ENCODE data around the gene TMC3. TPM values are rescaled to one million over a fixed set of nuclear protein-coding genes. Genes with fewer than 3 reads are reported as not detected.

Gene TMC3
- total RNA-seq, 6 experiments from 2014 or later: 0.11 TPM; not detected in 5

DNA sequence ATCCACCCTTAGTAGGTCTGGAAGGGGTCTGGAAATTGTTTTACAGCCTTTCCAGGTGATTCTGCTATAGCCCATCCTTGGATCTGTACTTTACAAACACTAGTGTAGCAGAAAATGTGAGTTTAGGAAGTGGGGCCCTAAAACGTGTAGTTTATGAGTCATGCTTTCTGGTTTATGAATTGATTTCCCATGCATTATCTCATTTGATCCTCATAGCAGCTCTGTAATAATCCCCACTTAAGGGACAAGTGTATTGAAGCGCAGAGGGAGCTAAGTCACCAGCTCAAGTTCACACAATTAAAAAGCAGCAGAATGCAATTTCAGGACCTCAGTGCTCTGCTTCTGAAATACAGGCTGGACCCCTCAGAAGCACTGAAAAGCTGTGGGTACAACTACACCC, 27.4 kb downstream of the TMC3 start:
- H3K4me3 ChIP-seq: no peak overlapping the region
- DNase-seq (no peak), ATAC-seq (no peak)
- 67% methylated on average over 2 of the region's 2 CpGs for WGBS (ENCODE audit: insufficient coverage, low coverage, low lambda C conversion rate, missing lambda C conversion rate)
- intact Hi-C loops (cut with DNase I): no loop called here
- H3K36me3 ChIP-seq: no peaks in the 10 kb centered on the region
- no peak for TF ChIP-seq POLR2A (IDR thresholded peaks at IDR 0.05)
- TF ChIP-seq, protein P1, sequence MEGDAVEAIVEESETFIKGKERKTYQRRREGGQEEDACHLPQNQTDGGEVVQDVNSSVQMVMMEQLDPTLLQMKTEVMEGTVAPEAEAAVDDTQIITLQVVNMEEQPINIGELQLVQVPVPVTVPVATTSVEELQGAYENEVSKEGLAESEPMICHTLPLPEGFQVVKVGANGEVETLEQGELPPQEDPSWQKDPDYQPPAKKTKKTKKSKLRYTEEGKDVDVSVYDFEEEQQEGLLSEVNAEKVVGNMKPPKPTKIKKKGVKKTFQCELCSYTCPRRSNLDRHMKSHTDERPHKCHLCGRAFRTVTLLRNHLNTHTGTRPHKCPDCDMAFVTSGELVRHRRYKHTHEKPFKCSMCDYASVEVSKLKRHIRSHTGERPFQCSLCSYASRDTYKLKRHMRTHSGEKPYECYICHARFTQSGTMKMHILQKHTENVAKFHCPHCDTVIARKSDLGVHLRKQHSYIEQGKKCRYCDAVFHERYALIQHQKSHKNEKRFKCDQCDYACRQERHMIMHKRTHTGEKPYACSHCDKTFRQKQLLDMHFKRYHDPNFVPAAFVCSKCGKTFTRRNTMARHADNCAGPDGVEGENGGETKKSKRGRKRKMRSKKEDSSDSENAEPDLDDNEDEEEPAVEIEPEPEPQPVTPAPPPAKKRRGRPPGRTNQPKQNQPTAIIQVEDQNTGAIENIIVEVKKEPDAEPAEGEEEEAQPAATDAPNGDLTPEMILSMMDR (IDR thresholded peaks at IDR 0.05): no peak
- H3K27me3 ChIP-seq: no peaks in the 10 kb centered on the region
- no peaks in the 10 kb centered on the region for H3K9me3 ChIP-seq
- no peaks in the 10 kb centered on the region for H3K4me1 ChIP-seq
- no peak overlapping the region for H3K27ac ChIP-seq

DNA sequence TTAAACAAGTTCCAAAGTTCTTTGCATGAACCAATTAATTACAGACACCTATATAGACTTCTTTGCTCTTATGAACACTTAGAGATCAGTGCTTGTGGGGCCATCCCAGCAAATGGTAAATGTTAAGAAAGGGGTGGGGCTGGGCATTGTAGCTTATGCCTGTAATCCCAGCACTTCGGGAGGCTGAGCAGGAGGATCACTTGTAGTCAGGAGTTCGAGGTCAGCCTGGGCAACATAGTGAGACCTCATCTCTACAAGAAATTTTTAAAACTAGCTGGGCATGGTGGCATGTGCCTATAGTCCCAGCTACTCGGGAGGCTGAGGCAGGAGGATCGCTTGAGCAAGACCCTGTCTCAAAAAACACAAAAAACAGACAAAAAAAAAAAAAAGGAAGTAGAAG, 30.6 kb downstream of the TMC3 start:
- WGBS (ENCODE audit: insufficient coverage, low coverage, low lambda C conversion rate, missing lambda C conversion rate): 73% methylated on average over 4 of the region's 4 CpGs
- TF ChIP-seq, protein P1 (IDR thresholded peaks at IDR 0.05): no peak
- TF ChIP-seq POLR2A (IDR thresholded peaks at IDR 0.05): no peak
- Histone ChIP-seq H3K4me1 (no peaks in the 10 kb centered on the region), H3K9me3 (no peaks in the 10 kb centered on the region), H3K27ac (no peak overlapping the region), H3K27me3 (no peaks in the 10 kb centered on the region), H3K36me3 (no peaks in the 10 kb centered on the region), H3K4me3 (no peak overlapping the region)
- intact Hi-C loops (cut with DNase I): no loop called here
- no peak for ATAC-seq
- DNase-seq: no peak

DNA sequence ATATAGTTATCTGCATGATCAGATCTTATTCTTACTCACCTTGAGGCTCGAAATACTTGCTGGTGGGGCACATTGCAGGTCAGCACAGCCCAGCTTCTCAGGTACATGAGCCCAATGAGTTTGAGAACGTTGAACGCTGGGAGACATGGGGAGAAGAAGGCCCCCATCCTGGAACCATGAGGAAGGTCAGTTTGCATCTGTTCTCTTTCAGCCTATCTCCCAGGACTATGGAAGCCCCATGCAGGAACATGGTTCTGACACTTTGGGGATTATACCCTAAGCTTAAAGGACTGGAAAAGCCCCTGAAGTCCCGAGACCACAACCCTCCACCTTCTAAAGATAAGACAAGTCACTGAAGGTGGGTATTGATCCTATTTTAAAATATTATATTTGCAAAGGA, 32.7 kb downstream of the TMC3 start:
- intact Hi-C loops (cut with DNase I): no loop called here
- 83% methylated on average over 2 of the region's 4 CpGs for WGBS (ENCODE audit: insufficient coverage, low coverage, low lambda C conversion rate, missing lambda C conversion rate)
- no peak for ATAC-seq

DNA sequence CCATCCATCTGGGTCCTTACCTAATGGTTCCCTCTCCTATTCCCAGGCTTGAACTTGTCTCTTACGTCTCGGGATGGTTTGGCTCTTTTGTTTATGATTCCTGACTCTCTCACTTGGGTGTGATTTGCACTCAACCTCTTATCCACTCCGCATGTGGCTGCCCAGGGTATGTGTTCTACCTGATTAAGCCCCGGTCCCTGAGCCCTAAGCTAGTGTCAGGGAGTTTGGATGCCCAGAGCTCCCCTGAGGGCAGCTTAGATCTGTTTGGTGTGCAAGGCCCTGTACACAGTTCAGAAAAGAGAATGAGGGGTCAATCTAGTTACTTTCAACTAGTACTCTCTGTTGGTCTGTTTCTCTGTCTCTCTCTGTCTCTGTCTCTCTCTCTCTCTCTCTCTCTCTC, 34.2 kb downstream of the TMC3 start:
- Histone ChIP-seq H3K4me1 (peaks cover 0 to 10% (median 4%) of the 10 kb centered on the region in 4 donors), H3K27ac (no peak overlapping the region), H3K4me3 (no peak overlapping the region), H3K27me3 (no peaks in the 10 kb centered on the region), H3K36me3 (no peaks in the 10 kb centered on the region), H3K9me3 (no peaks in the 10 kb centered on the region)
- intact Hi-C loops (cut with DNase I): loop anchor here in 1 of 2 donors (10.0 kb wide), 1 partner anchor 65 kb away; no protein-coding TSS in a partner anchor
- DNase-seq (no peak), ATAC-seq (no peak)
- TF ChIP-seq, protein P1 (IDR thresholded peaks at IDR 0.05): no peak
- no peak for TF ChIP-seq POLR2A (IDR thresholded peaks at IDR 0.05)
- WGBS (ENCODE audit: insufficient coverage, low coverage, low lambda C conversion rate, missing lambda C conversion rate): 62% methylated on average over 4 of the region's 4 CpGs

More for the DNA sequence above, 32.7 kb downstream of the TMC3 start:
- Histone ChIP-seq H3K4me3 (no peak overlapping the region), H3K9me3 (no peaks in the 10 kb centered on the region), H3K4me1 (peaks cover 0 to 2% (median under 1%) of the 10 kb centered on the region in 4 donors), H3K27me3 (no peaks in the 10 kb centered on the region), H3K27ac (no peak overlapping the region), H3K36me3 (no peaks in the 10 kb centered on the region)
- TF ChIP-seq, protein P1 (IDR thresholded peaks at IDR 0.05): no peak
- no peak for TF ChIP-seq POLR2A (IDR thresholded peaks at IDR 0.05)
- no peak for DNase-seq

DNA sequence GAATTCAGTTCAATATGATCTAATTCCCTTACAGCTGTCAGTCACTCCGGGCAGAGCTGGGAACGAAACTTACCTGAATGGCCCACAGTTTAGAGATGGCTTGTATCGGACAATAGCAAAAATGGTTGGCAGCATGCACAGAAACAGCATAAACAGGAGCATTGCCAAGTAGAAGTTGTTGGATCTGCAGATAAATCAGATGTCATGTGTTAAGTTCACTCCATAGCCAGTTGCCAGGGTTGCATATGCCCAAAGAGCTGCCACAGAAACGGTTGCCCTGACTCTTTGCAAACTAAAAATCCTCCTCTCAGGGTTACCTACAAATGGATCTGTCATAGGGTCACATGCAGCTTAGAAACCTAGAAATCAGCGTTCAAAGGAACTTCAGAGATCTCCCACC, 34.7 kb downstream of the TMC3 start:
- no peaks in the 10 kb centered on the region for H3K27me3 ChIP-seq
- intact Hi-C loops (cut with DNase I): loop anchor here in 1 of 2 donors (10.0 kb wide), 1 partner anchor 65 kb away; no protein-coding TSS in a partner anchor
- H3K4me1 ChIP-seq: peaks cover 0 to 15% (median 6%) of the 10 kb centered on the region in 4 donors
- no peak for TF ChIP-seq POLR2A (IDR thresholded peaks at IDR 0.05)
- TF ChIP-seq, protein P1 (IDR thresholded peaks at IDR 0.05): no peak
- H3K36me3 ChIP-seq: no peaks in the 10 kb centered on the region
- 85% methylated on average over 5 of the region's 5 CpGs for WGBS (ENCODE audit: insufficient coverage, low coverage, low lambda C conversion rate, missing lambda C conversion rate)
- no peaks in the 10 kb centered on the region for H3K9me3 ChIP-seq
- DNase-seq: no peak
- no peak for ATAC-seq
- no peak overlapping the region for H3K4me3 ChIP-seq
- H3K27ac ChIP-seq: no peak overlapping the region
